Measurements from ENCODE around the gene RASL12.

The RASL12 gene

DNA sequence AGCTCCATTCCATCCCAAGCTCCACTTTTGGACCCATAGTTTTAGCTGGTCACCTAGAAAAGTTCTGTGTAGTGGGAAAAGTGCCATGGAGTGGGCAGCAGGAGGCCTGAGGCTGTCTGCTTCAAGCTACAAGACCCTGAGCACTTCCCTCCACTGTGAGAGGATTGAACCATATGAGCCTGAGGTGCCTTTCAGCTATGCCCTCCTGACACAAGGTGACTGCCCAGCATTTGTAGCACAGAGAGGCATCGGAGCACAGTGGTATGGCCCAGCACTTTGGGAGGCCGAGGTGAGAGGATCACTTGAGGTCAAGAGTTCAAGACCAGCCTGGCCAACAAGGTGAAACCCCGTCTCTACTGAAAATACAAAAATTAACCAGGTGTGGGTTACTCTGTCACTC, 4.8 kb upstream of the RASL12 start:
- DNase-seq: no peak

DNA sequence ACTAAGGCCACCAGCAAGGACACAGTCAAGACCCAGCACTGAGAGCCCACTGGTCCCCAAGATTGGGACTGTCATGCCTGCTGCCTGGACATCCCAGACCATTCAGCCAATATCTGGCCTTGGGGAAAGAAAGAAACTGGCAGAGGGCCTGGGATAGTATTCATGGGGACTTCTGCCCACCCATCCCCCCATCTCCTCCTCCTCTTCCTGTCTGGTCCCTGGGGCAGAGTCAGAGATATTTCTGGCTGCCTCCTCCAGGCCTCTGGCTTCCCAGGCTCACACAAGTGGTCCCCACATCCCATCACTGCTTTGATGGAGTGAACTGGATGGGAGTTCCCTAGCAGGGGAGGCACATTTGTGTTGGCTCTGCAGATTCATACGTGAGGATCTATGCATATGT, 4.2 kb upstream of the RASL12 start:
- DNase-seq: no peak

DNA sequence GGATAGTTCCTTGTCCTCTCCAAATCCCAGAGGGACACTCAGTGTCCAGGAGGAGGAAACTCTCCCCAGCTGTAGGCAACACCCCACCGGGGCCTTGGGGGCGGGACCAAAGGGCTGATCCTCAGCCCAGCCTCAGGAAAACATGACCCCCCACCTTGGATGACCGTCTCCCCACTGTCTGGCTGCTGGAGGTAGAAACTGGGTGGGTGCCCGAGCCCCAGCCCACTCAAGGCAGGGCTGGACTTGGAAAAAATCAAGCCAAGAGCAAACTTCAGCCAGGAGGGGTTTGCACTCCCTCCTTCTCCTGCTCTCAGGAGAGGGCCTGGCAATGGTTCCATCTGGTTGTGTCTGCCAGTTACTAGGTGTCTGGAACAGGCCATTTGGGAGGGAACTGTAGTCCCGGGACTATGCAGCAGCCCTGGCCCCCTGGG, 3.6 kb upstream of the RASL12 start:
- no peak for DNase-seq

DNA sequence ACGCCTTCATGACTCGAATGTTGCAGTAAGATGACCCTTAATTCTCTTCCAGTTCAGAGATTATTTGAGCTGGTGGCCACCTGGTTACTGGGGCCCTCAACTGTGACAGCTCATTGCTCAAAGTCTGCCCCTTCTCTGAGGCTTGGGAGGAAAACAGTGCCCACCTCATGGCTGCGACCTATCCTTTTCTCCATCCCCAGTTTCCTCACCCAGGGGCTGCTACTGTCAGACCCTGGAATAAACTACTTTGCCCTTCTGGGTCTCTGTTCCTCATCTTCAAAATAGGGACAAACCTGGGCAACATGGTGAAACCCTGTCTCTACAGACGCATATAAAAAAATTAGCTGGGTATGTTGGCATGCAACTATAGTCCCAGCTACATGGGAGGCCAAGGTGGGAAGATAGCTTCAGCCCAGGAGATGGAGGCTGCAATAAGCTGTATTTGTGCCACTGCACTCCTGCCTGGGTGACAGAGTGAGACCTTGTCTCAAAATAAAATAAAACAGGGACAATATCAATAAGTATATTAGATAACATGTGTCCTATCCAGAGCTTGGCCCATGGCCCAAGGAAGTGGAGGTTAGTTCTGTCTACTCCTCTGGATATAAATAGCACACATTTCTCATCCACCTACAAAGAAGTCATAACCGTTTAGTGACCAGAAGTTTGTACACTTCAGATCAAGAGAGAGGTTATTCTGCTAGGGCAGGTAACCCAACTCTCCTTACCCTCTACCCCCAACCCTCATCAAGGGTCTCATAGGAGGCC, 2.2 kb upstream of the RASL12 start:
- no peak for DNase-seq

DNA sequence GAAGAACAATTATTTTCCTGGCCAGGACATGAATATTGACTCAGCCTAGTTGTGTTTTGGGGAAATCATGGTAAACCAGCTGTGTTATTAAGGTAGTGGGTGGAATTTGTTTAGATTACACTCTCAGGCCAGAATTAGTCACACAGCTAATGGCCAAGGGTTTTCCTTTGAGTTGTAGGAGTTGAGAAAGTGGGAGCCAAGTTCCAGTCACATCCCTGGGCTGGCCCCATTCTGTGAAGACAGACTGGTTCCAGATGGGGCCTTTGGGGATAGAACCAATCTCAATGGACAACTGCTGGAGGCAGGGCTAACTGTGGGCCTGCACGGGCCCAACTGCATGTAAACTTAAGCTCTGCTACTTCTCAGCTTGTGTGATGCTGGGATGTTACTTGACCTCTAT, 1.4 kb upstream of the RASL12 start:
- DNase-seq: no peak

DNA sequence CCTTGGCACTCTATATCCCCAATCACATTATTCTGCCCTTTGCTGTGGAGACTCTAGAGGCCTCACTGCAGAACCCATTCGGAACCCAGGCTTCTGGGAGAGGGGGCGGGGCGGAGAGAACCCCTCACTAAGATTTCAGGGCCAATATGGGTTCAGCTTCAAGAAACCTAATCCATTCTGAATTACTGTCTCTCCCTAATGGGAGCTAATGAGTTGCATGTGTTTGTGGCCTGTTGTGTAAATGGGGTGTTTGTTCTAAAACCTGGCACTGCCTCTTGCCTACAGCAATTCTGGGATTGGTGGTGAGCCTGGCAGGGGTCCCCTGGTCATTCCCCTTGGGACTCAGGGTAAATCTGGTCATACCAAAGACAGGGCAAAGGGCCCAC, 605 bp upstream of the RASL12 start:
- DNase-seq: no peak

DNA sequence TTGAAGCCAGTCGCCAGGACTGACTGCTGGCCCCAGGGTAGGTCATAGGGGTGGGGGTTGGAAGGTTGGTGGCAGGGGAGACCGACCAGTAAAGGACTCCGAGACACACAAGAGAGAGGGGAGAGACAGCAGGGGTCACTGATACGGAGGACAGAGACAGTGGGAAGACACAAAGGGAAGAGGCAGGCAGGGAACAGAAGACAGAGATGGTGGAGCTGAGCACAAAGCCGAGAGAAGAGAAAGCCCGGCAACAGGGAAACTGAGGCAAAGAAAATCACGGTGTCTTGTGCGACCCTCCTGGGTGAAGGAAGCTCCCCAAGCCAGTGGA, 510 bp downstream of the RASL12 start:
- DNase-seq: no peak

DNA sequence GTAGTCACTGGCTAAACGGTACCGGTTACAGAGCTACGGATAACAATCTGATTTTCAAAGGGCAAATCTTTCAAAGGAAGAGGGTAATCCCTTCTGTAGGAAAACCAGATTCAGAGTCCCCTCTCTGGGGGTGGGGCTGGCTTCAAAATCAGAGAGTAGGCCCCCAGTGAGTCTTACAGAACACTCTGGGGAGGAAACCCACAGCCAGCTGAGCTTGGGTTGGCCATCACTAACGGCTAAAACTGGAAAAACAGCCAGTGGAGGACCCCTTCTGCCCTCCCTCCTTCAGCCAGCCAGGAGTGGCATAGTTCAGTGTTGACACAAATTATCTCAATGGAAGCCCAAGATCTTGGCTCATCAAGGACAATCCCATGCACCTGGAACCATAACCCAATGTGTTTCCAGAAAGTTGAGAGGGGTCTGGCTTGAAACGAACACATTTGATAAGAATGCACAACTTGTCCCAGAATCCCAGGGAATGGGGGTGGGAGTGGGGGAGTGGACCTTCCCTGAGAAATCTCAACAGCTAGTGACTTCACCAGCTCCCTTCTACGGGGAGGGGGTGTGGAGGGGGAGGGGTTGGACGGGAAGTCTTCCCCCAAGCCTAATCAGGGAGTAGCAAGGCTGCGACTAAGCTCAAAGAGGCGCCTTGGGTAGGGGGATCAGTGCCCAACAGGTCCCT, 1.0 kb downstream of the RASL12 start:
- no peak for DNase-seq

DNA sequence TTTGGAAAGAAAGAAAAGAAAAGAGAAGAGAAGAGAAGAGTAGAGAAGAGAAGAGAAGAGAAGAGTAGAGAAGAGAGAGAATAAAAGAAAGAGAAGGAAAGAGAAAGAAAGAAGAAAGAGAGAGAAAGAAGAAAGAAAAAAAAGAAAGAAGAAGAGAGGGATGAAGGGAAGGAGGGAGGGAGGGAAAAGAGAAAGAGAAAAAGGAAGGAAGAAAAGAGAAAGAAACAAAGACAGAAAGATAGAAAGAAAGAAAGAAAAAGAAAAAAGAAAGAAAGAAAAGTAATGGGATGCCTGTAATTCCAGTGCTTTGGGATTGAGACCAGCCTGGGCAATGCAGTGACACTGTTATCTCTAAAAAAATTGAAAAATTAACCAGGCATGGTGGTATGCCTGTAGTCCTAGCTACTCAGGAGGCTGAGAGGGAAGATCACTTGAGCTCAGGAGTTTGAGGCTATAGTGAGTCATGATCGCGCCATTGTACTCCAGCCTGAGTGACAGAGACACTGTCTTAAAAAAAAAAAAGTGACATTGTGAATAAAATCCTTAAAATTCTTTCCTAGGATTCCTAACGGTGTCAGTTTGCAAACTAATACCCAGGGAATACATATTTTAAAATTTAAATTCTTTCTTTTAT, 1.7 kb downstream of the RASL12 start:
- DNase-seq: no peak

DNA sequence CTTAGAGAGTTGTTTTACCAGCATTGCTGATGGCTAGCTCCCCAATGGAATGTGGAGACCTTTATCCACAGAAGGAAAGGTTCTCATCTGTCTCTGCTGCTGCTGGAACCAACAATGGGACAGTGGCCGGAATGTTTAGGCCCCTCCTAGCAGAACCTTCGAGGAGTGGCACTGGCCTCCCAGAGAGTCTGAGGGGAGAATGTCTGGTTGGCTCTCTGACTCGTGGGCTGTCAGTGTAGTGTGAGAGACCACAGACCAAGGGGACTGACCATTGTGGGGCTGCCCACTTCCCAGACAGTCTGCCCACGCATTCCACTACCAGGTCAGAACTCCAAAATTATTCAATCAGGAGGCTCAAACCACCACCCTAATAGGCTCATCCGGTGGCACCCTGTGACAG, 5.1 kb downstream of the RASL12 start:
- DNase-seq: no peak

DNA sequence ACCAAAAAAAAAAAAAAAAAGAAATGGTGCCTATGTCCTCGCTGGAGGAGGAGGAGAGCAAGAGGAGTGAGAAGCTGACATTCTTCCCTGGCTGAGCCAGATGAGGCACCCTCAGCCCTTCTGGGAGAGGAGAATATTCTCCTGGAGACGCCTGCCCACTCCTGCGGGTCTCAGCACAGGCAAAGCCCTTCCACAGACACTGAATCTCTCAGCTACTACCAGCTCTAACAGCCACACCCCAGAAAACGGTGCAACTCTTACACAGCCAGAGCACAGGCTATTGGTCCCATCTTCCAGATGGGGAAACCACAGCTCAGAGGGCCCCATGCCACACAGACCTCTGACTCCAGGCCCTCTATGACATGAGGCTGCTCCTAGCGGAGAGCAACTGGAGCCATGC, 5.7 kb downstream of the RASL12 start:
- DNase-seq: no peak

DNA sequence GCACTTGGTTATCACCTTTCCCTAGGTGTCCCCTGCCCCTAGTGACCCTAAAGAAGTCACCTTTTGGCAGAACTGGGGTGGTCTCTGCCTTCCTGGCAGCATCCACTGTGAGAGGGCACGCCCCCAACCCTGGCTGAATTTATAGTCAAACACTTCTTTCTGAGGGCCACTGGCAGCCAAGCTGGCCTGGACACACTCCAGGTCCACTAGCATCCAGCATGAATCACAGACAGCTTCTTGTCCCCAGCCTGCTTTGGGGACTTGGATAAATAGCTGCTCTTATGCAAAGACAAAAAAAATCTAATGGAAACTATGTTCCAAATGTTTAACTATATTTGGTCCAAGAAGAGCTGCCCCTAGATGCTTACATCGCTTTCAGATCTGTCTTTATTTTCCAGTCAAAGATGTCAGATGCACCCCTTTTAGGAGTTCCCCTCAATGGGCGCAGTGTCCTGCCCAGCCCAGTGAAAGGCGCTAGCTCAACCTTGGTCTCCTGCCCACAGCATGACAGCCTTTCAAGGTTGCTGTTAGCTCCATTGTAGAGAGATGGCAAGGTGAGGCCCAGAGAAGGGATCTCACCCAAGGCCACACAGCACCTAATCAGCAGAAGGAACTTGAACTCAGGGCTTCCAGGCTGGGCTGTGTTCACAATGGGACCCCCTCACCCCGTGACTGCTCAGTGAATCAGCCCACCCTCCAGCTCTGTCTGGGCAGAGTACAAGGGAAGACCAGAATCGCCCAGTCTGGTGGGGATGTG, 7.0 kb downstream of the RASL12 start:
- no peak for DNase-seq

DNA sequence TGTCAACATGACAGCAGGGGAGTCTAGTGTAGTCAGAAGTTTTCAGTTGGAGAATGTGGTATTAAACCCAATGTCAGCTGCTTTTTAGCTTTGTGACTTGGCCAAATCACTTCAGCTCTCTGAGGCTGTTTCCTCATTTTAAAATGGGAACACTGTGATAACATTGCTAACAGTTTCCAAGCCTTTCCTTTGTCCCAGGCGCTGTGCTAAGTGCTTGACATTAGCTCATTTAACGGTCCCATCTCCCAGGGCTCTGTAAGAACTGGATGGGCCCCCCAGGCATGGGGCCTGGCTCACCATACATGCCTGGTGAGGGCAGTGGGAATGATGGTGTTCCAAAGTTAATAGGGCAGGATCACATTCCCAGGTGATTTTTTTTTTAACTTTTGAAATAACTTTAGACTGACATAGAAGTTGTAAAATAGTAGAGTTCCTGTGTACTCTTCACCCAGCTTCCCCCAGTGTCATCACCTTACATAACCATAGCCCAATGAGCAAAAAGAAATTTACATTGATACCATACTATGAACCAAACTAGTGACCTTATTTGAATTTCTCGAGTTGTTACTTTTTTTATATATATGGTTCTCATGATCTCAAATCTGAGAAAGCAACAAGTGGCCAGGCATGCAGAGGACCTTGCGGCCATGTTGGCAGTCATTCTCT, 7.7 kb downstream of the RASL12 start:
- no peak for DNase-seq

DNA sequence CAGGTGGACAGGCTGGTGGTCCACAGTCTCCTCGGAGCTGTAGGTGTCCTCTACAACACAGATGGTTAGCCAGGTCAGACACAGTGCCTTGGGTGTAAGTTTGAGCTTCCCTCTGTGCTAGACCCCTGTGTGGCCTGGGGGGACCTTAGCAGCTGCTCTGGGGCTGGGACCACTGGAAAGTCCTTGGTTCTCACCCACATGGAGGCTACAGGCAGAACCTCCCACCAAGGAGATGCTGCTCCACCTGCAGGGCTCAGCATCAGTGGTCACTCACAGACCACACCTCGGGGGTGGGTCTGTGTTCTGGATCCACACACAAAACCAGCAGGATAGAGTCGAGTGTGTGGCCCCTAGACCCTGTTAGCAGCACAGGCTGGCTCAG, 8.4 kb downstream of the RASL12 start:
- DNase-seq: no peak

DNA sequence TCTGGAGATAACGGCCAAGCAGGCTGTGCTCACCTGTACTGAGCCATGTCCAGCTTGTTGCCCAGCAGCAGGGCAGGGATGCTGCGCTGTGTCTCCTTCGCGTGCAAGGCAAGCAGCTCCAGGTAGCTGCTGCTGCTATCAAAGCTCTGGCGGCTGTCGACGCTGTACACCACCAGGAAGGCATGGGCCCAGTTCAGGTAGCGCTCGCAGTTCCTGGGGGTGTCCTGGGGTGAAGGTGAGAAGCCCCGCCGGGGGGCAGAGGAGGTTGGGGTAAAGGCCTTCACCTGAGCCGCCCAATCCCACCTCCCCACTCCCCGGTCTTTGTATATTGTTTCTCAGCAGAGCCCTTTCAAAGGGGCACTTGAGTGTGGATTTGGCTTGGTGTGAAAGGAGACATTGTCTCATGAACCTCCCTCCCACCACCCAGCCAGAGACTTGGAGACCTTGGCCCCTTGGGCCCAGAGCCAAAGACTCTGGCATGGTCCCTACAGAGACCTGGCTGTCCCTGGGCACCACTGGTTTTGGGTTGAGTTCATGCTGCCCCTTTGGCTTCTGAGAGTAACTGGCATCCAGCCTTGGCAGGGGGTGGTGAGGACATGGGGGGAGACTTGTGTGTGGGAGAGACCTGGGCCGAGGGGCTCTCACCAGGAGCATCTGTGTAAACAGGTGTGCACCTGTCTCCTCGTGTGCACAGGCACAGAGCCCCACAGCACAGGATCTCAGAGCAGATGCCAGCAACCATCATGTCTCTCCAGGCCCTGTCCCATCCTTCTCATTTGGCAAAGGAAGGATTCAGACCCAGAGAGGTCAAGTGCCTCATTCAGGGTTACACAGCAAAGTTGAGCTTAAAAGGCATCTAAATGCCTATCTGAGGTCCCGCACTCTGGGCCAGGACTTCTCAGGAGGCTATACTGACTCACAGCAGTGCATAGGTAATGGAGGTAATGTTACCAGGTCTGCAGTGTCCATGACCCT, 9.1 kb downstream of the RASL12 start:
- no peak for DNase-seq

DNA sequence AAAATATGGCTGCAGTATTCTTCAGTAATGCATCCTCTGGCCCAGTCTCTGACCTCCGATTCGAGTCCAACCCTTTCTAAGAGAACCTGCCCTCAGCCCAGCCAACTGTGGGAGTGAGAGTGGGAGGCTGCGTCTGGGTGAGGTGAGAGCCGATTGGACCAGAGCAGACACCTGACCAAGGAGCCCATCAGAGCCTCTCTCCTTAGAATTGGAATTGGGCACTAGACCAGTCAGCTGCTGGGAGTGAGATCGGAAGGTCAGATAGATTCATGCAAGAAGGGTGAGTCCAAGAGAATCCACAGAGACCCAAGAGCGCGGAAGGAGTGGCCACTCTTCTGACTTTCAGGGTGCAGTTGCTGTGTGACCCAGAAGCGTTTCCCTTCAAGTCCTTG, 10.2 kb downstream of the RASL12 start:
- DNase-seq: no peak

DNA sequence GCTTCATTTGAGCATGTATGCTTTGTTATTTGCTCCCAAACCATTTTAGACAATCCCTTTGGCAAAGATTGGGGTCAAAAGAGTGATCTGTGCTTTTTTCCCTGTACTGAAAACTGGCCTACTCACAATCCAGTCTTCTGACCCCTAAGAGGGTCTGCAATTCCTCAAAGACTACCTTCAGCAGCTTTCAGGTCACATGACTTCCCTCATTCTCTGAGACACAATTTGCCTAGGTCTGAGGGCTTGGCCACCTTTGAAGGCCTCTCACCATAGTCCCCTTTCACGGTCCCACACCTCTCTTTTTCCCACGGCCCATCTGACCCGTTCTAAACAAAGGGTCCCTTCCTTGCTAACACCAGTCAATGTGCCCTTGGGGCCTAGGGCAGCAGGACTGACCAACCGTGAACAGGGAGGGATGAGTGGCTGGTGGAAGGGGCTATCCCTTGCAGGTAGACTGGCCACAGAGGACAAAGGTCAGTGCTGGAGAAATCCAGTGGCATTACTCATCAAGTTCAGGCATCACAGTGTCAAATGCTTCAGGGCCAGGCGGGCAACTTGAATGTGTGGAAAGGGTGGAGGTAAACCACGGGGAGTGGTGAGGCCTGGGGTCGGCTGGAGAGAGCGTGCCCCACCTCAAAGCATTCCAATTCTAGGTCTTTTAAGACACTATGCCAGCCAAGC, 10.8 kb downstream of the RASL12 start:
- no peak for DNase-seq

DNA sequence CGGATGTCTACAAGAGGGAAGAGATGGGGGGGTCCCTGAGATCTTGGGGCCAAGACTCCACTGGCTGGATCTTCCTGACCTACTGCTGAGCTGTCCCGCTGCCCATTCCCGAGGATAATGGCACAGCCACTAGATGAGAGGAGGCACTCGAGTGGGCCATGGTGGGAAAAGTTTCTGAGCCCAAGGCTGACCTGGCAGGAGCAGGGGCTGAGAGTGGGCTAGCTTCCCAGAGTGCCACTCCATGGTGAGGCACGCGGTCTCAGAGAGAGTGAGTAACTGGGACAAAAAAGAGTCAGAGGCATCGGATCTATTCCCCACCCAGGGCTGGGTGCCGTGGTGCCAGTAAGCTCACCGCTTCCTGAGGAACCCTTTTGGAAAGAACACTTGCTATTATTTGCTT, 11.7 kb downstream of the RASL12 start:
- no peak for DNase-seq

DNA sequence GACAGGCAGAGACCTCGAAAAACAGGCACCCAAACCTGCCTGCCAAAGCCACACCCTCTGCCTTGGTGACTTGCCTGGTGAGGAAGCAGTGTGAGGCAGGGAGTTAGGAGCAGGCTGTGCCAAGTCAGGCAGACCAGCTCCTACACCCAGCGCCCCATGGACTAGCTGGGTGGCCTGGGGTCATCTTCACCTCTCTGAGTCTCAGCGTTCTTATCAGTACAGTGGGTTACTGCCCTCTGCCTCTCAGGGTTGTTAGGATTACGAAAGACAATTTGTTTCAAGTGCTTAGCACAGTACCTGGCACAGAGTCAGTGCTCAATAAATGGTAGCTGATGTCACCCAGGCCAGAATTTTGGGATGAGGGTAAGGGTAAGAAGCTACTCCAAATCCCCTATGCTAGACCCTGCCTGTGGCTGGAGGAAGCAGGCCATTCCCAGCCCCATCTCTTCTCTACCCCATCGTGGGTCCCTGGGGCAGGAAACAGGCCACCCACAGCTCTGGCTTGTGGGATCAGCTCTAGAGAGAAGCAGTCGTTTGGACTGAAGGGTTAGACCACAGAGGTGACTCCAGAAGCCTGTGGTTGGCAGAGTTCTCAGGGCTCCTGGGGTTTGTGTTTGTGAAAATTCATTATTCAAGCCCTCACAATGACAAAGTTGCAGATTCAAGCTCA, 12.5 kb downstream of the RASL12 start:
- DNase-seq: no peak

DNA sequence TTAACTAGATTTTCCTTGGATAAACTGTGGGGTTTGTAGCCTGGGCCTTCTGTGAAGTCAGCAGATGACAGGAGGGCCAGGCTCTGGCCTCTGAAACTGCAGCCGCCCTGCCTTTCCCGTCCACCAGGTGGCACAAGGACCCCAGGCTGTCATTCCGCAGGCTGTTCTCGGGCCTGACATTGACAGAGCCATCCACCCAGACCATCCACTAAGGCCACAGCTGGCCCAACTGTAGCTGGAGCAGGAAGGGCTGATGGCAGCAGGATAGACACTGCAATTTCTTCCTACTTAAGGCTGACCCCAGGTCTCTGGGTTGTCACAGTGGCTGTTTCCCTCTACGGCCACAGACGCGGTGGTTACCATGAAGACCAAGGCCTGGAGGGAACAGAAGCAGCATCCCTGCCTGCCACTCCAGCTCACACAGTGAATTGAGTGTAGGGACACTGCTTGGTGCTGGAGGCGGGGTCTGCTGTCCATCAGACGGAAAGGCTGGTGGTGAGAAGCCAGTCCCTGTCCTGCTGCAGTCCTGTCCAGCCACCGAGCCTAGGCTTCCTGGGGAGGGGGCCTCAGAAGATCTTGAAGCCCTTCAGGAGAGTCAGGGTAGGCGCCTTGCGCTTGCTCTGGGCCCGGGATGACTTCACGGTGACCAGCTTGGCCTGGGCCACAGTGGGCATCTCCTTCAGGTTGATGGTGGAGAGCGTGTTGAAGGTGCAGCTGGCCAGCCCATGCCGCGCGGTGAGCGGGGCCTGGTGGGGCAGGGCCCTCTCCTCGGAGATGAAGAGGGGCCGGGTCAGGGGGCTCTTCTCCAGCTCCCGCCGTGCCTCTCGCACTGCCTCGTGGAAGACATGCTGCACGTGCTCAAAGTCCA, 13.2 kb downstream of the RASL12 start:
- no peak for DNase-seq
